ENCODE results near the gene PAX8.

PAX8 gene

DNA sequence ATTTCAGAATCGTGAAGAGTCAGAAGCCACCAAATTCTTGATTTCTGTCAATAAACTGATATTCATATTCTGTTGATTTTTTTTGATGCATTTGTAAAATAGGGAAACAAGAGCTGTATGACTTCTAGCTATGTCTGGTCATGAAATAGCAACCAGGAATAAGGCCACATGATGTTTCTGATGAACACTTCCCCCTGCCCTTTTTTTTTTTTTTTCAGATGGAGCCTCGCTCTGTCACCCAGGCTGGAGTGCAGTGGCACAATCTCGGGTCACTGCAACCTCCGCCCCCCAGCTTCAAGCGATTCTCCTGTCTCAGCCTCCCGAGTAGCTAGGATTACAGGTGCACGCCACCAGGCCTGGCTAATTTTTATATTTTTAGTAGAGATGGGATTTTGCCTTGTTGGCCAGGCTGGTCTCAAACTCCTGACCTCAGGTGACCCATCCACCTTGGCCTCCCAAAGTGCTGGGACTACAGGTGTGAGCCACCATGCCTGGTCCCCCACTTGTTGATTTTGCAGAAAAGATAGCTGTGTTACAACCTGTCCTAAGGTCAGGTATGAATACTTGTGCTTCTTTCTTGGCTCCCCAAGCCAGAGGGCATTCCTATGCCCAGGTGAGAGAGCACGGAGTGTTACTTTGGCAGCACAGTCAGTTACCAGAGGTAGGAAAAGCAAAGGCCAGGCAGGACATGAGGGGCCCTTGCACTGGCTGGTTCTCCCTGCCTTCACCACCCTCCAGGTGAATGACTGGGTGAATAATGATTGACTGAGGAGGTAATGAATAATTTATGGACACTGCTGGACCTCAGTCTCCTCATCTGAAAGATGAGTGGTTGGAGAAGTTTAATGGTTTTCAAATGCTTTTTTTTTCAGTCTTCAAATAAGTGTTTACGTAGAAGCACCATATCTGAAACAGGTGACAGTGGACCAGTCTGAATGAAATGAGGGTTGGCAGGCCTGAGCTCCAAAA lies 39.6 kb downstream of the PAX8 start:
- no peak for DNase-seq

DNA sequence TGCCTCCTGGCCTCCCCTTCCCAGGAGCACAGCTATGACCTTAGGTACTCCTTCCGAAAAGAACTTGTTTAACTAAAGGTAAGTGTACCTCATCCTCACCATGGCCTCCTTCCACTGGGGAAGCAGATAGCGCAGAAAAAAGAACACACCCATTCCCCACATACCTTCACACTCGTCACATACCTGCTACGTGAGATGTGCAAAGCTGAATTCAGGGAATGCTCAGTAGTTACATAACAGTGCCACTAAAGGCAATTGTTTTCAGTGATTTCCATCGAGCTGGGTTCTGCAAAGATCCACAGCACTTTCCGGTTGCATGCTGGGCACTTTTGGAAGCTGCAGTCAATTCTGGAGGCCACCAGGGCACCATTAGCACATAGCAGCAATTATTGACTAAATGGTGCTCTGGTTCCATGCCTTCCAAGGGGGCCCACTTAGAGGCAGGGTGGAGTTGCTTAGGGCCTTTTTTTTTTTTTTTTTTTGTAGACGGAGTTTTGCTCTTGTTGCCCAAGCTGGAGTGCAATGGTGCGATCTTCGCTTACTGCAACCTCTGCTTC lies 41.0 kb downstream of the PAX8 start:
- DNase-seq: no peak

DNA sequence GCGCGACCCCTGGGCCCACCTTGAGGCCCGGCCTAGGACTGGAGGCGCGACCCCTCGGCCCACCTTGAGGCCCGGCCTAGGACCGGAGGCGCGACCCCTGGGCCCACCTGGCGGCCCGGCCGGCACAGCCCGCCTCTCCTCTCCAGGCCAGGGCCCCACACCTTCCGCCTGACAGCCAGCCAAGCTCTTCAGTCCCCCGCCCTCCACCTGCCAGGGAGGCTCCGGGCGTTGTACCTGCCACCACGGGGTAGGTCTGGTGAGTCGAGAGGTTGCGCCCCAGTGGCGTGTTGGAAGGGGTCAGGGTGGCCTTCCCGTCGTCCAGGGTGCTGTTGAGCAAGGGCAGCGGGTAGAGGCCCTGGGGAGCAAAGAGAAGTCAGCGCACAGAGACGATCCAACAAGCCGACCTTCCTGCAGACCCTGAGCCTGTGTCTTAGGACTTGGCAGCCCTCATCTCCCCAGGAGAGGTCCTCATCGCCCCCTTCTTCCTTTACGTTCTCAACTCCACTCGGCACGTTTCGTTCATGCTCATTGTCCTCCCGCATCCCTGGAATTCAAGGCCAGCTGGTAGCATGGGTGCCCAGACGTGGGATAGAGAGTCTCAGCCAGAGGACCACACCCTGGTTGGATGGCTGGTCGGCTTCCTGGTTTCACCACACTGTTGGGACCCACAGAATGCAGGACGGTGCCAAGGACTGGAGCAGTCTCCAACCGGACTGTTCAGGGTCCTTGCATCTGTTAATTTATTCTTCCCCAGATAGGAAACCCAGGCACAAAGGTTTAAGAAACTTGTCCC lies 42.2 kb downstream of the PAX8 start:
- no peak for DNase-seq

DNA sequence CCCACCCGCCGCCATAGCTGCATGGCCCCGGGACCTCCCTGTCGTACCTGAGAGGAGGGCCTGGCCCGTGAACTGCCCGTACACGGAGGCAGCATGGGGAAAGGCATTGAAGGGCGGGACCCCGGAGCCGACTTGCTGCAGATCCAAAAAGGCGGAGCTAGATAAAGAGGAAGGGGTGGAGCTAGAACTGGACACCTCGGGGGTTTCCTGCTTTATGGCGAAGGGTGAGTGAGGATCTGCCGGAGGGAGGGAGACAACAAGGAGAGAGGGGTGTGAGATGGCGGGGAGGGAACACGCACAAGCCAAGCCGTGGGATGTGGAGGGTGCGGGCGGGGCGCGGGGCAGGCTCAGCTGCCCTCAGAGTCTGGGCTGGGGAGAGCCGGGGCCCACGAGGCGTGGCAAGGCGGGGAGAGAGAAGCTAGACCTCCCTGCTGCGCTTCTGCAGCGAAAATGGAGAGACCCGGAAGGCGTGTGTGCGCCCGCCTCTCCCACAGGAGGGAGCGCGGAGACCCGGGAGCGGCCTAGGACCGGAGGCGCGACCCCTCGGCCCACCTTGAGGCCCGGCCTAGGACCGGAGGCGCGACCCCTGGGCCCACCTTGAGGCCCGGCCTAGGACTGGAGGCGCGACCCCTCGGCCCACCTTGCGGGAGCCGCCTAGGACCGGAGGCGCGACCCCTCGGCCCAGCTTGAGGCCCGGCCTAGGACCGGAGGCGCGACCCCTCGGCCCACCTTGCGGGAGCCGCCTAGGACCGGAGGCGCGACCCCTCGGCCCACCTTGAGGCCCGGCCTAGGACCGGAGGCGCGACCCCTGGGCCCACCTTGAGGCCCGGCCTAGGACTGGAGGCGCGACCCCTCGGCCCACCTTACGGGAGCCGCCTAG lies 43.1 kb downstream of the PAX8 start:
- DNase-seq: peak in 7 of 56 donors; percentile 14 to 47 (median 21)

DNA sequence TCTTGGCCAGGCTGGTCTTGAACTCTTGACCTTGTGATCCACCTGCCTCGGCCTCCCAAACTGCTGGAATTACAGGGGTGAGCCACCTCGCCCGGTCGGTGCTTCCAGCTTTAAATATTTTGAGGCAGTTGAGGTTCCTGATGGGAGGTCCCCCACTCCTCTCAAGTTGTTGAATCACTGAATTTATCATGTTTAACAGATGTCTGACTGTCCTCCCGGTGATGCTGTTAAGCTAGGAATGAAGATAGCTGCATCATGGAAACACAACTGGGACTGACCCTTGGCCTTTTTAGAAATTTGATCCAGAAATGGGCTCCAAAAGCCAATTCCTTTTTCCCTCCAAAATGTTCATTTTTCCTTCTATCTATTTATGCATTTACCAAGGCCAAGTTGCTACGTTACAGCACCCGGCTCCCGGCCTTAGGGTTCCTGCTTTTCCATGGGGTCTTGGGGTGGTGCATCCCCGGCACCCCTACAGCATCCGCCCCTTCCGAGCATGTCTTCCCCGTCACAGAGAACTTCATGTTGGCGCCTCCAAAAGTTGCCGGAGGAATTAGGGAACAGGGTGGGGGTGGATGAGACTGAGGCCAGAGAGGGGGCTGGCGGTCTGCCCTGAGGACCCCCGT lies 43.9 kb downstream of the PAX8 start:
- DNase-seq: no peak

DNA sequence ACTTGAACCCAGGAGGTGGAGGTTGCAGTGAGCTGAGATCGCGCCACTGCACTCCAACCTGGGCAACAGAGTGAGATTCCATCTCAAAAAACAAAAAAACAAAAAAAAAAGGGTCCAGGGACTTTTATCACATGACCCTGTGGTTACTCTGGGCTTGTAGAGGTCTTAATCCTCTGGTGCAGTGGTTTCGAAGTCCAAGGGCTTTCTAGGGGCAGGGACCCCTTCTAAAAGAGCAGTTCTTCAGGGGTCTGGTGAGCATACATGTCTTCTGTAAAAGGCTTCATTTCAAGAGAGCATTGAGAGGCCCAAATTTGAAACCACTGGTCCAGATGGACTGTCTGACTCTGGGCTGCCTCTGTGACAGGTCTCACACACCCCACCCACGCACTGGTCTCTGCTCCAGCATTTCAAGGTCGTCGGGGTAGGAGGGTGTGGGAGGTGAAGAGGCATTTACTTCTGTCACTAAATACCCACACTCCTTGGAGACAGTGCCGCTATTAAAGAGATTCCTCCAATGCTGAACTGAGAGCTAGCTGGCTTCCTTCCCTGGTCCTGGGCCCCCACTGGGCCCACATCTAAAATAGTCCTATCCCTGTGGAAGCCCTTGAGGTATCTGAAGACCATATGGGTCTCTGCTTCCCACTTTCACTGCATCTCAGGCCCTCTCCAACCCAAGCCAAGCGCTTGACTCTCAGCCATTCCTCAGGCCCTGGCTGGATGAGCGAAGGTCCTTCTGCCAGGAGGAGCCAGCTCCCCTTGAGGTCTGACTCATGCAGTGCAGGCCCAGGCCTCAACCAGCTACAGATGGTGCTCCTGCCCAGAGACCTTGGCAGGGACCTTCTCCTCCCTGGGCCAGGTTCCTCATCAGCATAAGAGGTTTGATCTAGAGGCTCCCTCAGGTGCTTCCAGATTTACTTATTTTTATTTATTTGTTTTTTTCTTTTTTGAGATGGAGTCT lies 44.8 kb downstream of the PAX8 start:
- DNase-seq: no peak

DNA sequence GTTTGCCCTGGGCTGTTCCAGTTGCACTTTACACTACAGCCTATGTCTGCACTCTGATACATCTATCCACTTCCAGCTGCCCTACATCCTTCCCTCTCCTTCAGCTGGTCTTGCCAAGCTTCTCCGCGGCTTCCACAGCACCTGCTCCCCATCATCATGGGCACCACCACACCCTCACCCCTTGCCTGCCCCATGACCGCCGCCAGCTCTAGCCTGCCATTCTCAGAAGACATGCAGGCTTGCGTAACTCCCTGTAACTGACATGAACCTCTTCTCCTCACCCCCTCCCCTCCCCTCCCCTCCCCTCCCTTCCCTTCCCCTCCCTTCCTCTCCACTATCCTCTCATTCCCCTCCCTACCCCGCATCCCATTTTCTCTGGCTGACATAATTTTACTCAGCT lies 46.0 kb downstream of the PAX8 start:
- no peak for DNase-seq

DNA sequence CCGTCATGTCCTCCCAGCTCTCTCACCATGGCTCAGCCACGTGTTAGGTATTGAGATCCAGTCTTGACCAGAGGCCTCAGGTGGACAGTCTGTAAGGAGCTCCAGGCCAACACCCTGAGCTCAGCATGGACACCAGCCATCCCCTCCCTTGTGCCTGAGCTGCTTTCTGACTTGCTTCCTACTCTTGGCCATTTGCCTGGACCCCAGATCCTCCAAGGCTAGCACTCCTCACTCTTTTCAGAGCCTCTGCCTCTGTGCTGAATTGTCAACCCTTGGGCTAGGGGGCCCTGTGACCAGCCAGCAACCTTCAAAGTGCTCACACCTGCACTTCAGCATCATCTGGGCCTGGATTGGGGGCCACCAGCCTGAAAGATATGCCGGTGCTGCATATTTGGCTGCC lies 46.6 kb downstream of the PAX8 start:
- no peak for DNase-seq

DNA sequence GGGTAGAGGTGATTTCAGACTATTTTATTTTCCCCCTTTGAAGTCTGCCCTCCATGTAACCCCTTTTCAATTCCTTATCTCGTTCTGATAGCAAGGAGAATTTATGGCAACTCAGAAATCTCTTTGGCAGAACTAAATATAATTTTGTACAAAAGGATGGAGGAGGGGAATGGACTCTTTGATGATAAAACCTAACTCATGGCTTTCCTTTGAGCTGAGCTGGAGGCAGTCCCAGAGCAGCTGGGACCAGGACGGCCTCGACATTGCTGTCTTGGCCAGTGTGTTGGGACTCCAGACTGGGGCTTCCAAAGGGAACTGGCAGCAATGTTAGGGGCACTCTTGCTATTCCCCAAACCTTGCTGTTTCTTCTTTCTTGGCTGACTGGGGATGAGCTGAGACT lies 47.7 kb downstream of the PAX8 start:
- no peak for DNase-seq

DNA sequence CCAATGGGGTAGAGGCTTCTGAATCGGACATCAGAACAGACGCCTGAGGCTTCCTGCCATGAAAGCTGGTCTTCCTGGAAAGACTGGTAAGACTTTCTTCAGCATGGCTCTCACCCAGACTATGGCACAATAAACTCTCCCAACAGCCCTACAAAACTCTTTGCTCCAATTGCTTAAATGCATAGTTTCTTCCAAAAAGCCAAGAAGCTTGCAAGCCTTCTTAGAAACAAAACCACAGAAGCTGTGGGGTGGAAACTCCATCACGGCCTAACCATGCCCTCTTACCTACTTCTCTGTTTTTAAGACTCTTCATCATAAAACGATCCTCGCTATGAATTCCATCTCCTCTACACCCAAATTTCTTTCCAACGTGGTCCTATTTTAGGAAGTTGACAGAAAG lies 48.2 kb downstream of the PAX8 start:
- DNase-seq: no peak

DNA sequence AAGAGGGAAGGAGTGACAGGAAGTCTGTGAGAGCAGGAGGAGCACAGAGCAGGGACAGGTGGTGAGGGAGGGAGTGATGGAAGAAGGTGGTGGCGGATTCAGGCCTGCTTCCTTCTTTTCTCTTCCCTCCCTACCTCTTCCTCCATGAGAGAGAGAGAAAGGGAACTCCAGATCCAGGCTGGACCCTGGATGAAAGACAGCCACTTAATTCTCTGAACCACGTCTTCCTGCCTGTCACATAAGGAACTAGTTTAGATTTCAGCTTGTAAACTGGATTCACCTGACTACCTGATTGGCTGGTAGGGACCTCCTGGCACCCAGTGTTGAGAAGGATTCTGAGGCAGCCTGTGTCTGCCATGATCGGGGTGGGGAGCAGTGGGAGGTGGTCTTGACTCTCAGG lies 48.9 kb downstream of the PAX8 start:
- DNase-seq: no peak

DNA sequence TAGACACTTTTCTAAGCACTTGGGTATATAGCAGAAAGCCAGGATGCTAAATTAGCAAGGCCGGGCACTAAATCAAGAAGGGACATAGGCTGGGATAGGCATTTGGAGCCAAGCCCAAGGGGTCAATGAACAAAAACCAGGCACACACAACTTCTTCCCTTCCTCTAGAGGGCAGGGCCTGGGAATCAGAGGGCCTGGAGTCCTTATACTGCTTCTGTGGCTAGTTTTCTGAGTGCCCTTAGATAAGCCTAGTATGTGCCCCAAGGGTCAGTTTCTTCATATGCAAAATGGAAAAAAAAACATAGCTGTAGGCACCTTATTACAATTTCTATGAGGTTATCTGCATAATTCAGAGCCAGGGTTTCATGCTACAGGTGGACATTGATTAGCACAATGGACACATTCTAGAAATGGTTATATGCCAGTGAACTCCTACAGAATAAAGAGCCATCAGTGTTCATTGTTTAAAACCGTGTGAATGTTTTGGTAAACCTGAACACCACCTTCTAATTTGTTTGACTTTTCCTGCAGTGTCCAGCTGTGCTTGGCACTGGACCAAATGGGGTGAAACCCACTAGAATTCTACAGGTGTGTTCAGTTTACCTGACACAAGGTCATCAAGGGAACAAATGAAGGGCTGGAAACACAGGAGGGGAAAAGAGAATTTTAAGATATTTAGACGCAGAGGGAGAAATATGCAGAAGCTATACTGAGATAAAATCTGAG lies 49.6 kb downstream of the PAX8 start:
- DNase-seq: no peak

DNA sequence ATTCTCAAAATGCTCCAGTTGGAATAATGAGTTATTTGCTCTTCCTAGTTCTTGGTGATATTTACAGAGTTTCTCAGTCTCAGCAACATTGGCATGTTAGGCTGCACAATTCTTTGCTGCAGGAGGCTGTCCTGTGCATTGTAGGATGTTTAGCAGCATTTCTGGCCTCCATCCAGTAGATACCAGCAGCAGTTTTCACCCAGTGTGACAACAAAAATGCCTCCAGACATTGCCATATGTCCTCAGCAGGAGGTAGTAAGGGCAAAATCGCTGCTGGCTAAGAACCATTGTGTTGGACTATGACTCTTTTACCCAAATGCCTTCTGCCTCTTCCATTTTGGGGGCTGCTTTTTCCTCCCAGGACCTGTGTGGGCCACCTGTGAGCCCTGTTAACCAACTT lies 50.4 kb downstream of the PAX8 start:
- DNase-seq: no peak

DNA sequence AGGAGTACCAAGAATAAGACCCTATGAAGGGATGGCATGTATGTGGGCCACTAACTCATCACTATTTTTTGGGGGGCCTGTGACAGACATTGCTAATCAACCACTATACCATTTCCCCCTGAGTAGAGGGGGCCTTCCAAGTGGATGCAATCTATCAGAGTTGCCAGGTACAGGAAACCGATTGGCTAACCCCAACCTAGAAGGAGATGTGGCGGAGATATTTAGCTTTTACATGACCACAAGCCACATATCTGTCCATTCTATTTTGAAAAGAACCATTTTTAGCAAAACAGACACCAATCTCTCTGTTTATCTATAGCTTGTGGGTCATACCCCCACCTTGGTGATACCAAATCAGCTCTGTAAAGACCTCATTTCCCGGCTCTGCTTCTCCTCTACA lies 51.0 kb downstream of the PAX8 start:
- no peak for DNase-seq

DNA sequence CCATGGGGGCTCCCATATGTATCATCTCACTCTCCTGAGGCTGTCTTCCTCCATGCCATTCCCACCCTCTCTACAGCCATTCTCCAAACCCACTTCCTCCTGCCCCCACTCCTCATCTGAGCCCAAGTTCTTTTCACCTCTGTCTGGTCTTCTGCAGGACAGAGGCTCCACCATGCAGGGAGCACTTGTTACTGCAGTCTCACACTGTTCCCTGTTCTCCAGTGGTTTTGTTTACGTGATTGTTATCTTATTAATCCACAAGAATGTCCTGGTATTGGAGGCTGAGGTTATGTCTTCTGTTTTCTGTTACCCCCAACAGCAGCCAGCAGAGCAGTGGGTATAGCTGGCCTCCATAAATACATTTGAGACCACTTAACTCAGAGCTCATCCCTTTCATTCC lies 51.4 kb downstream of the PAX8 start:
- no peak for DNase-seq

DNA sequence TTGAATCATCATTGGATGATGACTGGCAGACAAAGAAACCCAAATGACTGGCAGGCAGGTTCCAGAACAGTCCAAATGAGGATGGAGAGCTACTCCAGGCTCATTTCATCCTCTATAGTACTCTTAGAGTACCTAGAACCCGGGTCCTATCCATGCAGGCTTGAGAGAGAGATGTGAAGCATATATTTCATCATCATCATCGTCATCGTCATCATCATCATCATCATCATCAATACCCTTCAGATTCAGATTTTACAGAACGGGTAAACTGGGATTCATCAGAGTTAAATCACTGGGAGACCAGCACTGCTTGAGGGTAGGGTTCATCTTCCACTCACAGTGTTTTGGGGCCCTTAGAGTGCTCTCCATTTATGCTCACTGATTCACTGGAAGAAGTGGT lies 52.3 kb downstream of the PAX8 start:
- DNase-seq: no peak

DNA sequence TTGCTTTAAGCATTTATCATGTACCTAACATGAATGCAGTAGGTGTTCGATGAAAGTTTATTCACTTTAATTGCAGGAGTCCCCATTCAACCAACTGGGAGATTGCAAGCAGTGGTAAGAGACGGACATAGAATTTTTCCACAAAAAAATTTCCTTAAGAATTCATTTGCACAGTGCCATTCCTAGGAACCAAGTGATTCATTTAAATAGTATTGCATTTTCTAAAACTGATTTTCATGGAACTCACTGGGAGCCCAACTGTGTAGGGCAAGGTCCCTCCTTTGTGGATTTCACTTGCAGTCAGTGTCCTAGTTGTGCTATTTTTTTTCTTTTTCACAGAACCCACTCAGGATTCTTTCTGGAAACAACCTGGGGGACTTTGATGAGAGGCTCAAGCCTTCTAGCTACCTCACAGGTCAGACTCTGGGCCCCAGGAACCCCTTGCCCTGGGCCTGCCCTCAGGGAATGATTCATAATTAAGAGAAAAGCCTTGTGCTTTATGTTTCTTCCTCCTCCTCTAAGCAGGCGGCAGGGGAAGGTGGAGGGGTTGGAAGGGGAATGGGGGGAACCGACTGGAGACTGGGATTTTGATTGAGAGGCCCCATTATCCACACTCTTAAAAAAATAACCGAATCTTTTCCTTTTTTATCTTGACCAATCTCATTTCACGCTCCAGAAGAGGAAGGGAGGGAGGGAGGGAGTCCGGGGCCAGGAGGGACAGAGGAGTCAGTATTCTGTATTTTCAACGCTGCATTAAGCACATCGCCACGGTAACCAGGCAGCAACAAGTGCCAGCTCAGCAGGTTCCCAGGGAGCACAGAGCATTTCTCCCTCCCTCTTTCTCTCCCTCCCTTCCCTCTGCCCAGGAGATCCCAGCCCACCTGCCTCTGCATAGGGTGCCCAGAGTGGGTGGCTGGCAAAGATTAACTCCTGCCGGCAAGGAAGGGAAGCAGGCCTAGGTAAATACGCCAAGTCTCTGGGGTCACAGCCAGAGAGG lies 53.2 kb downstream of the PAX8 start:
- peak in 37 of 56 donors; percentile 5 to 73 (median 31) for DNase-seq
